HG02623 (cell line): ENCODE data around the gene TLE5.
"Not testable (repeated sequence)": the region's sequence is repeated elsewhere in the genome, so short reads cannot be mapped to it uniquely, and the experiment has no call there.

Source experiments
- ATAC-seq: cut with Tn5 transposase; IDR thresholded peaks from one replicate; pipeline ENCODE4 v1.9.1; 2021; ENCODE audit warnings: moderate library complexity; ENCODE audit not compliant: unreplicated experiment

Gene TLE5

DNA sequence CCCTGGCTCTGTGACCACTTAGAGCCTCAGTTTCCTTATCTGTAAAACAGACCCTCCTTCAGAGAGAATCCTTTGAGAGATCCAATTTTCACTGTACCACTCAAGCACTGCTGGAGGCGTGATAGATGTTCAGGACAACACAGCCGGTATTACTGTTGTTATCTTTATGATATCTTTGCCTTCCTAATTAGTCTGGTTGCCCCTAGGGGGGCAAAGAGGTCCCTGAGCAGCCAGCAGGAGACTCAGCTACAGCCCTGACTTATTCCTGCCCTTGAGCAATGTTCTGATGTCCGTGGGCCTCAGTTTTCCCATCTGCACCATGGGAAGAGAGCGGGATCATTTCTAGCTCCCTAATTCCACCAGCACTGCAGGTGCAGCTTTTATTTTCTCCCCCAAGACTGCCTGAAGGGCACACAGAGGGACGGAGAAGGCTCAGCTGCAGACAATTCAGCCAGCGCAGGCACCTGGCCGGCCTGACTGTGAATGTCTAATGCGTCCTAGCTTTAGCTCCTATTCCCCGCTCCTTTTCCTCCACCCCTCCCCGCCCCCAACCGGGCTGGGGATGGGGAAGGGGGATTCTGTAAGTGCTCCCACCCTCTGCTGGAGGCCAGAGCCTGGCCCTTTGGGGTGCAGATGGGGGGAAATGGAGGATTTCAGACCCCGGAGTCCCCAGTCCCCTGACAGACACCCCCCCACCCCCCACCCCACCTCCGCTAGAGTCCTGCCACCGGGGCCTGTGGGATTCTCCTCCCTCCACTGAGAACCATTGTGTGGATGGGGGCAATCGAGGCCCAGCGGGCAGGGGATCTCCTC, 16.2 kb downstream of the TLE5 start:
- no peak for ATAC-seq

DNA sequence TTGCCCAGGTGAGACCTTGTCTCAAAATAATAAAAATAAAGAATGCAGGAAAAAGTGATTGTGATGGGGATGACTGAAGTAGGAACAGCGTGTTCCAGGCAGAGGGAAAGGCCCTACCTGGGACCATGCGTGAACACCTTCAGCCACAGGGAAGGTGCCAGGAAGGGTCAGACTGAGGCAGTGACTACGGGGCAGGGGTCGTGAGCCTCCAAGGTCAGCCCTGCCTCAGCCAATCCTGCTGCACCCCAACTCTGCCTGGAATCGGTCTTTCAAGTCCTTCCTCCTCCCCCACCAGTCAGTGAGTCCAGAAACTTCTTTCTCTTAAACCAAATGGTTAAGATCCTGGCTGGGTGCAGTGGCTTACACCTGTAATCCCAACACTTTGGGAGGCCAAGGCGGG, 17.1 kb downstream of the TLE5 start:
- no peak for ATAC-seq

DNA sequence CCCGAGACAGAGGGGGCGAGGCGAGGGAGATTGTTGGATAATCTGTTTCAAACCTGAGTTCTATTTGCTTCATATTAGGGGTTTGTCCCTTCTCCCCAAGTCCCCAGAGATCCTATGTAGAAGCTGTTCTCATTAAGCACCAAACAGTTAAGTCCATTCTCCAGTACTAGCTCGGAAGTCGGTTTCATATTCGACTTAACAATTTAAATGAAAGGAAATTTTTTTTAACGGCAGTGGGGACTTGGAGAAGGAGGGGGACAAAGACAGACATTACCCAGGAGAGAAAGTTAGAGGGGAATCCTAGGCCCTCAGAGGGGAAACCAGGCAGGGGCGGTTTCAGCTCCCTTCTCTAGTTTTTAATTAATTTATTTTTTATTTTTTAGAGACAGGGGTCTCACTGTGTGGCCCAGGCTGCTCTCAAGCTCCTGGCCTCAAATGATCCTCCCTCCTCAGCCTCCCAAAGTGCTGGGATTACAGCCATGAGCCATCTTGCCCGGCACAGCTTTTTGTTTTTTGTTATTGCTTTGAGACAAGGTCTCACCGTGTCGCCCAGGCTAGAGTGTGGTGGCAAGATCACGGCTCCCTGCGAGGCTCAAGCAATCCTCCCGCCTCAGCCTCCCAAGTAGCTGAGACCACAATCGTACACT, 19.6 kb downstream of the TLE5 start:
- no peak for ATAC-seq

DNA sequence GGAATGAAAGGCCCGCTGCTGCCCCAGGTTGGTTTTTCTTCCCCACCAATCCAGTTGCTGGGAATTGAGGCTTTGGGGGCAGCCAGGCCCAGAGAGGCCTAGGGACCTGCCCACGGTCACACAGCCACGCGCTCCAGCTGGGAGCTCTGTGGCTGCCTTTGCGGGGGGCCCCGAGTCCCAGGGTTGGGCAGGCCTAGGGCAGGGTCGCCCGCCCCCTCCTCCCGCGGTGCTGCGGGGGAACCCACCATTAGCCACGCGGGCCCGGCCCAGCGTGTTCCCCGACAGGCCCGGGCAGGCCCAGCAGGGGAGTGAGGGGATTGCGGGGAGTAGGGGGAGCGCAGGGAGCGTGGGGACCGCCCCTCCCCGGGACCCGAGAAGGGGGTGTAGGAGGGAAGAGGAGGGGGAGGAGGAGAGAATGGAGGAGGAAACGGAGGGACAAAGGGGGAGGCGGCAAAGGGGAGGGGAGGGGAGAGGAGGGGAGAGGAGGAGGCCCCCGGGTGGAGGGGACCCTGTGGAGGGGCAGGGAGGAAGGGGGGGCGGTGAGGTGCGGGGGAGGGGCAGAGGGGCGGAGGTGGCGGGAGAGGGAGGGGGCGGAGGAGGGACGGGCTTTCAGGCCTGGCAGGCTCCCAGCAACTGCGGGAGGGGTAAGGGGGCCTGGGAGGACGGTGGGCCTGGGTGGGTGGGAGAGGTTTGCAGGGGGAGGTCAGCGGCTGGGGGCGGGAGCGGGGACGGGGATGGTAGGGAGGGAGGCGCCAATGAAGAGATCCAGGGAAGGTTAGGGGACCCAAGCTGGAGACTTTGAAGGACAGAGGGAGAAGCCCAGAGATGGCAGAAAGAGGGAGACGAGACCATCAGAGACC, 20.3 kb downstream of the TLE5 start:
- no peak for ATAC-seq

DNA sequence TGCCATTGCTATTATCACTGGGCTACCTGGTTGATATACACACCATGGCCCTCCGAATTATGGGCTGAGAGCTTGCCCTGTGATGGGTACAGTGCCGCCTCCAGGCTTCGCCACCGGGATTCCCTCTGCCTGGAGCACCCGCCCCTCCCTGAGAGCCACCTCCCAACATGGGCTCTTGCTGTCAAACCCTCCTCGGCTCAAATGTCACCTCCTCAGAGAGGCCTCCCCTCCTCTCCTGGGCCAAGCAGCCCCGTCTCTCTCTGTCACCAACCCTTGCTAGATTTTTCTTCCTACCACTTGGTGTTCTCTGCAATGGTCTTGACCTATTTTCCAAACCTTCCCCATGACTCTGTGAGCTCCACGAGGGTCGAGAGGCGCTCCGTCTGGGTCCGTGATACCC, 21.0 kb downstream of the TLE5 start:
- no peak for ATAC-seq

DNA sequence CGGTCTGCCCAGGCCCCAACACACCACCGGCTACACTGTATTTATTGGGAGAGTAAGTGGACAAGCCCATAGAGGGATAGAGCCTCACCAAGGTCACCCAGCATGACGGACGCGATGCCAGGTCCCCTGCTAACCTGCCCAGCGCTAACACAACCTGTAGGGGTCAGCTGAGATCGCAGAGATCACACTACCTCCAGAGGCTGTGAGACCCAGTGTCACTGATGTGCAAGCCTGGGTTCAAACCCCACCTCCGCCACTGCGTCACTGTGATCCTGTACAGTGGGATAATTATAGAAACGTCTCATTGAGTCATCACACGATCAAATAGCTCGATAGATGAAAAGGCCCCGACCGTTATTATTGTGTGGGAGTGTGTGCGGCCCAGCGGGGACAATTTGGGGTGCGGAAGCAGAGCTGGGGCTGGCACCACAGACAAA, 22.6 kb downstream of the TLE5 start:
- no peak for ATAC-seq

DNA sequence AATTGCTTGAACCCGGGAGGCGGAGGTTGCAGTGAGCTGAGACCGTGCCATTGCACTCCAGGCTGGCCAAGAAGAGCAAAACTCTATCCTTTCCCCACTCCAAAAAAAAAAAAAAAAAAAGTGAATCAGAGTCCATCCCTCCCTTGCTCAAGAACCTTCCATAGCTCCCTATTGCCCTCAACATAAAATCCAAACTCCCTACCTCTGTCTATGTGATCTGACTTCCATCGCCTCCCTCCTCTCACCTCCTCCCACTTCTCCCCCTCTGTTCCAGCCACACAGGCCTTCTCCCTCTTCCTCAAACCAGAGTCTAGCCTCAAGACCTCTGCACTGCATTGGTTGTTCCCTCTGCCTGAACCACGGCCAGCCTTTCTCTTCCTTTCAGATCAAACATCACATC, 23.2 kb downstream of the TLE5 start:
- no peak for ATAC-seq

GRCh38 chr19:3038214-3038613, 24.1 kb downstream of the TLE5 start:
- ATAC-seq, result no peak

DNA sequence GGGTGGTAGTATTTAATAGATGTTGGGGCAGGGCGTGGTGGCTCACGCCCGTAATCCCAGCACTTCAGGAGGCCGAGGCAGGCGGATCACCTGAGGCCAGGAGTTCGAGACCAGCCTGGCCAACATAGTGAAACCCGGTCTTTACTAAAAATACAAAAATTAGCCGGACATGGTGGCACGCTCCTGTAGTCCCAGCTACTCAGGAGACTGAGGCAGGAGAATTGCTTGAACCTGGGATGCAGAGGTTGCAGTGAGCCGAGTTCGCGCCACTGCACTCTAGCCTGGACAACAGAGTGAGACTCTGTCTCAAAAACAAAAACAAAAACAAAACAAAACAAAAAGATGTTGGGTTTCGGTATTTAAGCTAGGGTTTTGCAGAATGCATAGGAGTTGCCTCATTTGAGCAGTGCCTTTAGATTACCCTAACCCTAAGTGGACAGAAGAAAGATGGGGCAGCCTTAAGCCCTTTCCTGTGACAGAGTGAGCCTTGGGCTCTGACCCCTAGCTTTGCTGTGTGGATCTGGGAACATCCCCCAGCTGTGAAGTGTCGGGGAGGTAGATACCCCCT, 25.2 kb downstream of the TLE5 start:
- not testable (repeated sequence) for ATAC-seq

GRCh38 chr19:3036119-3036976, 25.9 kb downstream of the TLE5 start:
- no peak for ATAC-seq

DNA sequence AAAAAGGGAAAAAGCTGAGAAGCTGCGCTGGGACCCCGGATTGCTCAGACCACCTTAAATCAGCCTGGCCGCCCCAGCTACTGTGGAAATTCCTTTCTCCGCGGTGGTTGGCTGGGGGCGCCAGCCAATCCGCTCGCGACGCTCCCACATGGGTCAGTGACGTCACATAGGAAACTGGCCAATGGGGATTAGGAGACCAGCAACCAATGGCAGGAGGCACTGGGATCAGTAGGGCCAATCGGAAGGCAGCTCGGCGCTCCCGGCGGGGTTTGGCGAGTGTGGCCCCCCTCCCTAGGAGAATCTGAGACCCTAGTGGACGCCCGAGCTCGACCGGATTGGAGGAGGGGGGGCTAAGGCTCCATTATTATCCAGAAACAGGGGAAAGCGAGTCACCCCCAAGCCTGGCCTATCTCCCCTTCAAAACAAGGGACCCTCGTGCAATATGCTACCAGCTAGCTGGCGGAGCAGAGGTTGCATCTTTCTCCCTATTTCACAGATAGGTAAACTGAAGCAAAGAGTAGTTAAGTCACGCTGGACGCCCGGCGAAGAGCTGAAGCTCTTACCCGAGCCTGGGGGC, 26.7 kb downstream of the TLE5 start:
- peak; percentile 84 for ATAC-seq

DNA sequence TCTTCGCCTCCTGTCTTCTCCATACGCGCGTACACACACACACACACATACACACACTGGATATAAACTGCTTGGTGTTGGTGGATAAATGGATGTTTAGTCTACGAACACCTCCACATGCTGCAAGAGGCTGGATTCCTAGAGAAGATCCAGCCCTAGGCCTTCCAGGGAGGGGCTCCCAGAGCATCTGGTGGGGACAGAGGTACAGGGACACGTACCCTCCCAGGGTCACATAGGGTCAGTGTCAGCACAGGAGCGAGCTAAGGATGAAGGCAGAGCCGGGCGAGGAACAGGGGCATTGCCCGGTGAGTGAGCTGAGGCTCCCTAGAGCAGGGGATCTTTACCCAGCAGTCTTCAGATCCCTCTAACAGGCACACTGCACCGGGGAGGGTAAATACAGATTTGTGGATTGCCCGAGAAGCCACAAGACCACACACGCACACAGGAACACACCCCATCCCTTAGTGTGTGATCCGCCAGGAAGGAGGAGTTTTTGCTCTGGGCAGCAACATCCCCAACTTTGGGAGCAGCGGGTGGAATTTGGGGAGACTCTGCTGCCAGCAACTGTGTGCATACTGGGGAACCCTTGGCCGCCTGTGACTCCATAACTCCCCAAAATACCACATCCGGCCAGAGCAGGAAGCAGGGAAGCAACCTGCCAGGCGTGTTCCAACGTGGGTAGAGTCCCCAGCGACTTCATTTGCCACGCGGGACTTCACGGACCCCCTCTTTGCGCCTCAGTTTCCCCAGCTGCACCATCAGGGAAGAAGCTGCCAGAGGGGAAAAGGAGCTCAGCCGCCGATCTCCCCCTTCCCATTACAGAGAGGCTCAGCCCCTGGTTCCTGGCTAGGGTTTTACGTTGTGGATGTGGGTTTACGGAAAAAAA, 27.4 kb downstream of the TLE5 start:
- no peak for ATAC-seq

GRCh38 chr19:3034406-3034655, 28.0 kb downstream of the TLE5 start:
- no peak for ATAC-seq

- no peak for ATAC-seq
Measured at GRCh38 chr19:3033595-3034405, 28.5 kb downstream of the TLE5 start.

GRCh38 chr19:3031607-3031867, 30.8 kb downstream of the TLE5 start:
- no peak for ATAC-seq

- no peak for ATAC-seq
Measured at GRCh38 chr19:3029065-3029923, 33.0 kb downstream of the TLE5 start, which contains the start of gene TLE2. Gene TLE2, minus strand, starts transcription at chr19:3029280. Its CDS starts 376 bp downstream, at chr19:3028904.

- no peak for ATAC-seq
Measured at GRCh38 chr19:3028305-3029064, 33.8 kb downstream of the TLE5 start.
